K562 treated with DMSO at 1 percent for 24 hours (cell line): Measurements from ENCODE around the gene PCDHGA4. TPM values are rescaled to one million over a fixed set of nuclear protein-coding genes. Genes with fewer than 3 reads are reported as not detected.

Experiments
- total RNA-seq: library from RNA; unstranded; fragments of 300-600 nt; gene quantifications from 2 replicates; pipeline ENCODE4 v1.2.3, GENCODE V29; 2022; ENCODE audit warnings: low read depth; ENCODE audit not compliant: insufficient read depth

The PCDHGA4 gene
- total RNA-seq, 1 experiment from 2014 or later: 0.52 TPM

GRCh38 chr5:141397756-141398551 is 43.1 kb downstream of the PCDHGA4 start, which contains the start of gene PCDHGB5:
Gene PCDHGB5 (plus strand): TSS chr5:141397947. CDS start chr5:141398128, 181 bp downstream.

GRCh38 chr5:141402553-141403243 is 47.9 kb downstream of the PCDHGA4 start, which contains the start of gene PCDHGA9:
Gene PCDHGA9 (plus strand): TSS chr5:141402778. CDS start chr5:141402953, 175 bp downstream.

Other genes starting within 250 kb of the PCDHGA4 start
- 0.08 TPM in 1 of 2 replicates, not detected in the other for gene PCDHB4, start 233.2 kb upstream of the PCDHGA4 start, total RNA-seq
- 0.23 TPM in 1 of 2 replicates, not detected in the other for gene PCDHB5, start 219.8 kb upstream of the PCDHGA4 start, total RNA-seq
- not detected in 2 replicates for gene PCDHB6, start 205.0 kb upstream of the PCDHGA4 start, total RNA-seq
- gene PCDHB7, start 182.4 kb upstream of the PCDHGA4 start, total RNA-seq: 0.06 TPM in 1 of 2 replicates, not detected in the other
- 0.09 TPM in 1 of 2 replicates, not detected in the other for gene PCDHB8, start 177.2 kb upstream of the PCDHGA4 start, total RNA-seq
- not detected in 2 replicates for gene PCDHB16, start 172.6 kb upstream of the PCDHGA4 start, total RNA-seq
- gene PCDHB9, start 167.9 kb upstream of the PCDHGA4 start, total RNA-seq: not detected in 2 replicates
- gene PCDHB10, start 162.7 kb upstream of the PCDHGA4 start, total RNA-seq: not detected in 2 replicates
- gene PCDHB11, start 155.4 kb upstream of the PCDHGA4 start, total RNA-seq: 0.13 TPM in 1 of 2 replicates, not detected in the other
- not detected in 2 replicates for gene PCDHB12, start 146.3 kb upstream of the PCDHGA4 start, total RNA-seq
- 0.16 and 0.22 TPM in 2 replicates for gene PCDHB13, start 141.1 kb upstream of the PCDHGA4 start, total RNA-seq
- 0.21 TPM in 1 of 2 replicates, not detected in the other for gene PCDHB14, start 131.7 kb upstream of the PCDHGA4 start, total RNA-seq
- 0.35 and 0.52 TPM in 2 replicates for gene PCDHB15, start 109.6 kb upstream of the PCDHGA4 start, total RNA-seq
- not detected in 2 replicates for gene SLC25A2, start 51.0 kb upstream of the PCDHGA4 start, total RNA-seq
- gene TAF7, start 34.2 kb upstream of the PCDHGA4 start, total RNA-seq: 95.8 and 97.2 TPM in 2 replicates
- 0.16 and 0.29 TPM in 2 replicates for gene PCDHGA1, start 24.5 kb upstream of the PCDHGA4 start, total RNA-seq
- gene PCDHGA2, start 16.3 kb upstream of the PCDHGA4 start, total RNA-seq: 0.54 and 0.63 TPM in 2 replicates
- 0.50 and 0.89 TPM in 2 replicates for gene PCDHGA3, start 11.2 kb upstream of the PCDHGA4 start, total RNA-seq
- gene PCDHGB1, start 4.9 kb upstream of the PCDHGA4 start, total RNA-seq: 0.43 and 0.52 TPM in 2 replicates
- gene PCDHGB2, start 5.0 kb downstream of the PCDHGA4 start, total RNA-seq: 0.51 and 0.63 TPM in 2 replicates
- 0.22 and 0.44 TPM in 2 replicates for gene PCDHGA5, start 9.1 kb downstream of the PCDHGA4 start, total RNA-seq
- gene PCDHGB3, start 15.2 kb downstream of the PCDHGA4 start, total RNA-seq: 0.51 and 0.56 TPM in 2 replicates
- gene PCDHGA6, start 18.9 kb downstream of the PCDHGA4 start, total RNA-seq: 0.27 and 0.39 TPM in 2 replicates
- 0.37 TPM in 2 replicates for gene PCDHGA7, start 27.7 kb downstream of the PCDHGA4 start, total RNA-seq
- 0.12 and 0.16 TPM in 2 replicates for gene PCDHGB4, start 32.7 kb downstream of the PCDHGA4 start, total RNA-seq
- gene PCDHGA8, start 37.6 kb downstream of the PCDHGA4 start, total RNA-seq: 0.43 and 0.49 TPM in 2 replicates
- 0.42 and 0.75 TPM in 2 replicates for gene PCDHGB5, start 42.9 kb downstream of the PCDHGA4 start, total RNA-seq
- gene PCDHGA9, start 47.8 kb downstream of the PCDHGA4 start, total RNA-seq: 0.17 TPM in 1 of 2 replicates, not detected in the other
- gene PCDHGB6, start 53.0 kb downstream of the PCDHGA4 start, total RNA-seq: 0.16 and 0.27 TPM in 2 replicates
- 0.07 TPM in 1 of 2 replicates, not detected in the other for gene PCDHGA10, start 58.0 kb downstream of the PCDHGA4 start, total RNA-seq
- gene PCDHGB7, start 62.7 kb downstream of the PCDHGA4 start, total RNA-seq: not detected in 2 replicates
- 0.15 TPM in 1 of 2 replicates, not detected in the other for gene PCDHGA11, start 66.0 kb downstream of the PCDHGA4 start, total RNA-seq
- gene PCDHGA12, start 75.5 kb downstream of the PCDHGA4 start, total RNA-seq: 0.06 TPM in 1 of 2 replicates, not detected in the other
- not detected in 2 replicates for gene PCDHGC3, start 120.9 kb downstream of the PCDHGA4 start, total RNA-seq
- not detected in 2 replicates for gene PCDHGC4, start 130.0 kb downstream of the PCDHGA4 start, total RNA-seq
- not detected in 2 replicates for gene PCDHGC5, start 134.1 kb downstream of the PCDHGA4 start, total RNA-seq